ENCODE data around the gene GUCY1A2.
"Not testable (repeated sequence)": the region's sequence is repeated elsewhere in the genome, so short reads cannot be mapped to it uniquely, and the experiment has no call there.

GUCY1A2 gene

DNA sequence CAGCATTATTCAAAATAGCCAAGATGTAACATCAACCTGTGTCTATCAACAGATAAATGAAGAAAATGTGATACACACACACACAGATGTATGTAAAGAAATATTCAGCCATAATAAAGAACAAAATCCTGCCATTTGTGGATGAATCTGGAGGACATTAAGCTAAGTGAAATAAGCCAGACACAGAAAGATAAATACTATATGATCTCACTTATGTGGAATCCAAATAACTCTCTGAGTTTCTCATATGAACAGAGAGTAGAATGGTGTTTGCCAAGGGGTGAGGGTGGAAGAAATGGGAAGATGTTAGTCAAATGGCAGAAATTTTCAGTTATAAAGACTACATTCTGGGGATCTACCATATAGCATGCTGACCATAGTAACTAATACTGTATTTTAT, 224.2 kb downstream of the GUCY1A2 start:
- Mint-ChIP-seq H3K4me3 (no peak overlapping the region), H3K9me3 (peaks cover 7% of the 10 kb centered on the region), H3K27me3 (no peaks in the 10 kb centered on the region), H3K36me3 (no peaks in the 10 kb centered on the region), H3K27ac (no peak overlapping the region), H3K4me1 (no peaks in the 10 kb centered on the region)
- no peak for ATAC-seq

GRCh38 chr11:106789406-106789805, 228.9 kb downstream of the GUCY1A2 start:
- Mint-ChIP-seq H3K36me3 (no peaks in the 10 kb centered on the region), H3K9me3 (peaks cover 7% of the 10 kb centered on the region), H3K4me1 (no peaks in the 10 kb centered on the region), H3K4me3 (no peak overlapping the region), H3K27me3 (no peaks in the 10 kb centered on the region), H3K27ac (no peak overlapping the region)
- no peak for ATAC-seq

GRCh38 chr11:106787454-106787853, 230.8 kb downstream of the GUCY1A2 start:
- no peaks in the 10 kb centered on the region for H3K27me3 Mint-ChIP-seq
- H3K4me3 Mint-ChIP-seq = no peak overlapping the region
- no peak overlapping the region for H3K27ac Mint-ChIP-seq
- peaks cover 10% of the 10 kb centered on the region for H3K9me3 Mint-ChIP-seq
- no peaks in the 10 kb centered on the region for H3K36me3 Mint-ChIP-seq
- H3K4me1 Mint-ChIP-seq = no peaks in the 10 kb centered on the region
- no peak for ATAC-seq

DNA sequence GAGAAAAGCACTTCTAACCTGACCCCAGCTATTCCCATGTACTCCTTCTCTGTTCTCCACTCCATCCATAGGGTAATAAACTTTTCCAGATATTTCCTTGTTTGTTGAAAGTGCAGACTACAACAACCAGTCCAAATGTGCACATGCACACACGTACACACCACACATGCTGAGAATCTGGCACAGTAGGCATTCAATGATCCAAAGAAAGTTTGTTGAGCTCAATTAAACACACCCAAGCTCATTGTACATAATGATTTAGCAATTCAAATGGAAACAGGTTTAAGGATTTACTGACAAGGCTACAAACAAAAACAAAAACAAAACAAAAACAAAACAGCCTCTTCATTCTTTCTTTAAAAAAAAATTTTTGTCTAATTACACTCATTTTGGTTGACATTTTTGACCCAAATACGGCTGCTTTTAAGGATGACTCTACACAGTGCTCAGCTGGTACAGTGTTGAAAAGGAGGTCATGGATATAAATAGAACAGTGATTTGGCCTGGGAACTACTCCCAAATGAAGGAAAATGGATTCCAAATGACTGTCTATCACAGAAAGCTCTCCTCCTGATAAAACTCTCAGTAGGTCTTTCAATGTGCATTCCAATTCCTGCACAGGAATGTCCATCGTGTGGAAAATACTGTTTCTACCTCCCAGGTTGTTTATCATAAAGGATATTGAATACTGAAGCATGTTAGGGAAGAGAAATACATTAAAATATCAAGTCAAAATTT, 232.2 kb downstream of the GUCY1A2 start:
- H3K36me3 Mint-ChIP-seq = no peaks in the 10 kb centered on the region
- no peak for ATAC-seq
- no peaks in the 10 kb centered on the region for H3K27me3 Mint-ChIP-seq
- no peaks in the 10 kb centered on the region for H3K4me1 Mint-ChIP-seq
- H3K9me3 Mint-ChIP-seq = peaks cover 10% of the 10 kb centered on the region
- no peak overlapping the region for H3K27ac Mint-ChIP-seq
- no peak overlapping the region for H3K4me3 Mint-ChIP-seq

DNA sequence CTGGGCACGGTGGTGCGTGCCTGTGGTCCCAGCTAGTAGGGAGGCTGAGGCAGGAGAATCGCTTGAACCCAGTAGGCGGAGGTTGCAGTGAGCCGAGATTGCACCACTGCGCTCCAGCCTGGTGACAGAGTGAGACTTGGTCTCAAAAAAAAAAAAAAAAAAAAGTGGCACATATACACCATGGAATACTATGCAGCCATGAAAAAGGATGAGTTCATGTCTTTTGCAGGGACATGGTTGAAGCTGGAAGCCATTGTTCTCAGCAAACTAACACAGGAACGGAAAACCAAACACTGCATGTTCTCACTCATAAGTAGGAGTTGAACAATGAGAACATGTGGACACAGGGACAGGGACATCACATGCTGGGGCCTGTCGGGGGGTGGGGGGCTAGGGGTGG, 241.0 kb downstream of the GUCY1A2 start:
- H3K9me3 Mint-ChIP-seq, H3K4me1 Mint-ChIP-seq, H3K4me3 Mint-ChIP-seq, H3K27ac Mint-ChIP-seq, ATAC-seq, H3K27me3 Mint-ChIP-seq, H3K36me3 Mint-ChIP-seq: not testable (repeated sequence)

DNA sequence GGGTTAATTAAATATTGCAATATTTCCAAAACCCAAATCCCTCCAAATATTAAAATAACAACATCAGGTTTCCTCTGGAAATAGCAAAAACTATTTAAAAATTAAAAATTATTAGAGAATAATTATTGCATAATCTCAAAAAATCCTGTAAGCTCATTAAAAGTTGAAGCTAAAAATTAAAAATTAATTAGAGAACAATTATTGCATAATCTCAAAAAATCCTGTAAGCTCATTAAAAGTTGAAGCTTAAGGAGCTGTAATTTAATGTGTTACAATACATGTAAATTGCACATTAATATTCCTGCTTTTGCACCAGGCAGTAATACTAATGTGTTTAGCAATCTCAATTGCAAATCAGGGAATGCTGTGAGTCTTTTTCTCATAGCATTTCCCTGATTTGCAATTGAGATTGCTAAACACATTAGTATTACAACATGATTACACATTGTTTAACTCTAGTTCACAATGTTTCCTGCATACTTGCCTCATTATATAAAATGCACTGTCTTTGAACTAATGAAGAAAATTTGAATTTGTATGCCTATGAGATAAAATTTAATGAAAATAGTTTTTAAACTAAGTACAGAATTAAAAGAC, 247.7 kb downstream of the GUCY1A2 start:
- H3K36me3 Mint-ChIP-seq = no peaks in the 10 kb centered on the region
- no peaks in the 10 kb centered on the region for H3K4me1 Mint-ChIP-seq
- no peak for ATAC-seq
- no peak overlapping the region for H3K4me3 Mint-ChIP-seq
- H3K27me3 Mint-ChIP-seq = no peaks in the 10 kb centered on the region
- H3K9me3 Mint-ChIP-seq = peaks cover 6% of the 10 kb centered on the region
- no peak overlapping the region for H3K27ac Mint-ChIP-seq

DNA sequence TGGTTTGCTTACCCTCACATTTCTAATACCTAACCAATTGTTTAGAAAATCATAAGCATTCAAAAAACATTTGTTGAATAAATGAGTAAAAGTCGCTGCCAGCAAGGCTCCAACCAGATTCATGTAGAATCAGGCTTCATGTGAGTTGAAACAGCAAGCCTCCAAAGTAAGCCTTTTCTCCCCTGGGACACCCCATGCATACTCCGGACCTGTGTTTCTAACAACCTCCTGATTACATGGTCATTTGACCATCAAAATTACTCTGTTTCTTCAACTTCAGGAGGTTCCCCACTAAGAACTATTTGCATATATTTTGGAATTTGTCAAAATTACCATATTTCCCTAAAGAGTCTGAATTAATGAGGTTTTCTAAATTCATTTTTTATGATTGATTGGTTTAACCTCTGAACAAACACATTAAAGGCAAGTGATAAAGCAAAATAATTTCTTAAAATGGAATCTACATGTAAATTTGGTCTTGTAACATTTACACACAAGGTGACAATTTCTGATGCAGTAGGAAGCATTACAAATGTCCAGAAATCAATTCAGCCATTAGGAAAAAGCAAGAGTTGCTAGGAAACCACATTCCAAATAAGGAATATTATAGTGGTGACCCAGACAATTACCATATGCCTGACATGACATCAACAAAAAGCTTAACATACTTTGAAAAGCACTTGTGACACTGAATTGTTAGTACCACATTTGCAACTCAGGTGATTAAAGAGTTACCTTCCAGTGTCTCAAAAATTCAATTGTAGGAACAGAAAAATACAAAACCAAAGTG, 252.6 kb downstream of the GUCY1A2 start:
- Mint-ChIP-seq H3K36me3 (no peaks in the 10 kb centered on the region), H3K9me3 (peaks cover 3% of the 10 kb centered on the region), H3K4me3 (no peak overlapping the region), H3K4me1 (no peaks in the 10 kb centered on the region), H3K27ac (no peak overlapping the region), H3K27me3 (no peaks in the 10 kb centered on the region)
- ATAC-seq = no peak

DNA sequence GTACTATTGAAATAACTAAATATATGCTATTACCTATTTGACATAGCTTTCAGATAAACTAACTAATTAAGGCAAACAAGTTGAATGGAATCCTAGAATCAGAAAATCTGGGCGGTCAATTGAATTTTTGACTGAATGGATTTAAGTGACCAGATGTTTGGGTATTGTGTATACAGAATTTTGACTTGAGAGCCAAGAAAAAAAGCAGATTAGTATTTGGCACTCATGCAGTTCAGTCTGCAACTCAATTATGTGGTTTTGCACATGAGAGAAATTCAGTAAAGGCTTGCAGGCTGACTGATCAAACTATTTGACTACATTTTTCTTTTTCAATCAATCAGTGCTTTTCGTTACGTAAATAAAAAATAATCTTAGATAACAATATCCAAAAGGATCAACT, 254.8 kb downstream of the GUCY1A2 start:
- ATAC-seq = no peak
- Mint-ChIP-seq H3K27me3 (no peaks in the 10 kb centered on the region), H3K27ac (no peak overlapping the region), H3K9me3 (peaks cover 3% of the 10 kb centered on the region), H3K4me1 (no peaks in the 10 kb centered on the region), H3K4me3 (no peak overlapping the region), H3K36me3 (no peaks in the 10 kb centered on the region)

DNA sequence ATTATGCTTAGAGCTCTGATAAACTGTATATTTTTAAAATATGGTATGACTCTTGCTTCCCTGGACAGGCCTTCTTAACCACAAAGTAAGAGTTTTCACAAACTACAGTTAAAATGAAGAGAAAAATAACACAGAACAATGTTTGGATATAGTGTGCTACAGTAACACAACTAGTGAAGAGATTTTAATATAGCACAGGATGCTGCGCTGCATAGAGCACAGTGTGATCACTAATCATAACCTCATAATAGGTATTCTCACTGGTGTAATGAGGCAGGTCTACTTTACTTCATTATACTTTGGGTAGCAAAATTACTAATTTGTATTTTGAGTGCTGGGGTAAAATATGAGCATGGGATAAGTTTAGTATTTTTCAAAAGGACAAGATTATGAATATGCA, 256.5 kb downstream of the GUCY1A2 start:
- no peaks in the 10 kb centered on the region for H3K36me3 Mint-ChIP-seq
- no peaks in the 10 kb centered on the region for H3K4me1 Mint-ChIP-seq
- H3K27me3 Mint-ChIP-seq = no peaks in the 10 kb centered on the region
- no peak overlapping the region for H3K4me3 Mint-ChIP-seq
- peaks cover 5% of the 10 kb centered on the region for H3K9me3 Mint-ChIP-seq
- no peak overlapping the region for H3K27ac Mint-ChIP-seq
- no peak for ATAC-seq

- Mint-ChIP-seq H3K27me3 (no peaks in the 10 kb centered on the region), H3K4me1 (no peaks in the 10 kb centered on the region), H3K9me3 (peaks cover 5% of the 10 kb centered on the region), H3K4me3 (no peak overlapping the region), H3K36me3 (no peaks in the 10 kb centered on the region), H3K27ac (no peak overlapping the region)
- ATAC-seq = no peak
Observed at GRCh38 chr11:106761240-106761639, 257.0 kb downstream of the GUCY1A2 start.

- H3K4me3 Mint-ChIP-seq = no peak overlapping the region
- H3K4me1 Mint-ChIP-seq = no peaks in the 10 kb centered on the region
- no peak overlapping the region for H3K27ac Mint-ChIP-seq
- H3K27me3 Mint-ChIP-seq = no peaks in the 10 kb centered on the region
- peaks cover 5% of the 10 kb centered on the region for H3K9me3 Mint-ChIP-seq
- H3K36me3 Mint-ChIP-seq = no peaks in the 10 kb centered on the region
- ATAC-seq = no peak
Observed at GRCh38 chr11:106748059-106748458, 270.2 kb downstream of the GUCY1A2 start.

DNA sequence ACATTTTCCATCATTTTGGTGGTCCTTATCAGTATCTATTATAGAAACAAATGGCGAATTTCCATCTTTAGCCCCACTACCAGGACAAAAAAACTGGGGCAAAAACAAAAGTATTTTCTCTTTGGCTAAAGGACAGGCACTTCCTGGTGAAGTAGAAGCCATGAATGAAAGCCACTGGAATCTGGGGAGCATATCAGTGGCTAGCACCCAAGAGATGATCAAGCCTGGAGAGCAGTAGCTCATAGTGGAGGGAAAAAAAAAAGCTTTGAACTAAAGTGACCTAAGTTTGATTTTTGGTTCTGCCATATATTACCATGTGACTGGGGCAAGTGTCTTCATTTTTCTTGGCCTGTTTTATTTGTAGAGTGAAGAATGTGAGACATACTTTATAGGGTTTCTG, 272.3 kb downstream of the GUCY1A2 start:
- no peak for ATAC-seq
- no peaks in the 10 kb centered on the region for H3K36me3 Mint-ChIP-seq
- no peak overlapping the region for H3K27ac Mint-ChIP-seq
- peaks cover 6% of the 10 kb centered on the region for H3K9me3 Mint-ChIP-seq
- no peak overlapping the region for H3K4me3 Mint-ChIP-seq
- H3K4me1 Mint-ChIP-seq = no peaks in the 10 kb centered on the region
- H3K27me3 Mint-ChIP-seq = no peaks in the 10 kb centered on the region

DNA sequence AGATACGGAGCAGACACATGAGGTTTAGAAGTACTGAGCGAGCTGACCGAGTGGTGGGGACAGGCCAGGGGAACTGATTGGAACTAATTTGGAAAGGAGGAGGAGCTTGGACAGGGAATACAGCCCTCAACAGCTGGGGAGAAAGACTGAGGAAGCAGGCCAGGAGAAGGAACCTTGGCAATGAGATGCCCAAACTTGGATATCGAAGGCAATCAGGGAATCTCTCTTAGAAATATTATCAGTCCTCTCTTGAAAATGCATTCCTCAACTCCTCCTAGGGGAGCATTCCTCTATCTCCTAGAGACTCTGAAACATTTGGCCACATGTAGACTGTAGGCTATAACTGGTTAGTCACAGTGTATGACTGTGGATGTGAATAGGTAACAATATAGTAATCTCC, 284.6 kb downstream of the GUCY1A2 start:
- Mint-ChIP-seq H3K9me3 (peaks cover 10% of the 10 kb centered on the region), H3K4me1 (no peaks in the 10 kb centered on the region), H3K27ac (no peak overlapping the region), H3K4me3 (no peak overlapping the region), H3K27me3 (no peaks in the 10 kb centered on the region), H3K36me3 (no peaks in the 10 kb centered on the region)
- no peak for ATAC-seq

- no peak overlapping the region for H3K4me3 Mint-ChIP-seq
- ATAC-seq = no peak
- no peaks in the 10 kb centered on the region for H3K36me3 Mint-ChIP-seq
- no peaks in the 10 kb centered on the region for H3K27me3 Mint-ChIP-seq
- peaks cover 2% of the 10 kb centered on the region for H3K9me3 Mint-ChIP-seq
- no peak overlapping the region for H3K27ac Mint-ChIP-seq
- H3K4me1 Mint-ChIP-seq = no peaks in the 10 kb centered on the region
Observed at GRCh38 chr11:106728859-106729258, 289.4 kb downstream of the GUCY1A2 start.

- Mint-ChIP-seq H3K4me3 (no peak overlapping the region), H3K27ac (no peak overlapping the region), H3K4me1 (no peaks in the 10 kb centered on the region), H3K27me3 (no peaks in the 10 kb centered on the region), H3K36me3 (no peaks in the 10 kb centered on the region), H3K9me3 (peaks cover 2% of the 10 kb centered on the region)
- ATAC-seq = no peak
Observed at GRCh38 chr11:106728379-106728778, 289.9 kb downstream of the GUCY1A2 start.

- H3K4me3 Mint-ChIP-seq = no peak overlapping the region
- H3K27ac Mint-ChIP-seq = no peak overlapping the region
Observed at GRCh38 chr11:106727256-106727655, 291.0 kb downstream of the GUCY1A2 start.

More at GRCh38 chr11:106727256-106727655, 291.0 kb downstream of the GUCY1A2 start:
- H3K9me3 Mint-ChIP-seq = peaks cover 2% of the 10 kb centered on the region
- no peaks in the 10 kb centered on the region for H3K4me1 Mint-ChIP-seq
- no peak for ATAC-seq
- no peaks in the 10 kb centered on the region for H3K27me3 Mint-ChIP-seq
- H3K36me3 Mint-ChIP-seq = no peaks in the 10 kb centered on the region
